Mesendoderm (in vitro differentiated cells): ENCODE results near the gene CLCNKA.
A peak's percentile ranks its signal among the peaks of the same experiment; 100 is the strongest.
"Not testable (repeated sequence)": the region's sequence is repeated elsewhere in the genome, so short reads cannot be mapped to it uniquely, and the experiment has no call there.

ENCODE experiments used
- DNase-seq: peaks from one replicate; pipeline ENCODE4 v3.0.0; 2013
- H2AK5ac ChIP-seq: 2 replicates; pipeline ENCODE4 v1.6.1; 2013; ENCODE audit warnings: low read length, inconsistent platforms
- H2BK120ac ChIP-seq: 2 replicates; pipeline ENCODE4 v1.6.1; 2013; ENCODE audit warnings: low read depth, mild to moderate bottlenecking, low read length, moderate library complexity, mixed read lengths
- H2BK15ac ChIP-seq: replicated peaks from 2 replicates; pipeline ENCODE4 v1.6.1; 2013; ENCODE audit warnings: low read depth, mild to moderate bottlenecking, moderate library complexity
- H2BK5ac ChIP-seq: 2 replicates; pipeline ENCODE4 v1.6.1; 2013; ENCODE audit warnings: low read length, inconsistent platforms
- H3K18ac ChIP-seq: 2 replicates; pipeline ENCODE4 v1.6.1; 2013; ENCODE audit warnings: mild to moderate bottlenecking, low read length, mixed read lengths
- H3K23ac ChIP-seq: one replicate; pipeline ENCODE4 v1.6.1; 2013; ENCODE audit warnings: low read length
- H3K27ac ChIP-seq: 2 replicates; pipeline ENCODE4 v1.5.1; 2013; ENCODE audit warnings: low read depth, mild to moderate bottlenecking, inconsistent platforms, low read length, moderate library complexity
- H3K27me3 ChIP-seq: 2 replicates; pipeline ENCODE4 v1.6.1; 2013; ENCODE audit warnings: low read length, control low read depth, mild to moderate bottlenecking, inconsistent platforms; ENCODE audit not compliant: insufficient read depth, poor library complexity
- H3K36me3 ChIP-seq: 2 replicates; pipeline ENCODE4 v1.6.1; 2013; ENCODE audit warnings: low read length, inconsistent platforms; ENCODE audit not compliant: control insufficient read depth, insufficient read depth
- H3K4ac ChIP-seq: one replicate; pipeline ENCODE4 v1.6.1; 2013; ENCODE audit warnings: low read depth, mild to moderate bottlenecking, low read length, moderate library complexity
- H3K4me1 ChIP-seq: 2 replicates; pipeline ENCODE4 v1.6.1; 2013; ENCODE audit warnings: low read depth, low read length, inconsistent platforms; ENCODE audit not compliant: control insufficient read depth
- H3K4me2 ChIP-seq: 2 replicates; pipeline ENCODE4 v1.6.1; 2013; ENCODE audit warnings: low read length
- H3K4me3 ChIP-seq: 2 replicates; pipeline ENCODE4 v1.5.1; 2013; ENCODE audit warnings: mild to moderate bottlenecking, low read length
- H3K56ac ChIP-seq: one replicate; pipeline ENCODE4 v1.6.1; 2013; ENCODE audit warnings: low read length
- H3K79me1 ChIP-seq: 2 replicates; pipeline ENCODE4 v1.6.1; 2013; ENCODE audit warnings: low read length, inconsistent platforms
- H3K79me2 ChIP-seq: 2 replicates; pipeline ENCODE4 v1.6.1; 2013; ENCODE audit warnings: mild to moderate bottlenecking, low read length; ENCODE audit not compliant: control insufficient read depth, insufficient read depth
- H3K9ac ChIP-seq: 2 replicates; pipeline ENCODE4 v1.6.1; 2013; ENCODE audit warnings: low read length, inconsistent platforms
- H4K5ac ChIP-seq: one replicate; pipeline ENCODE4 v1.6.1; 2013; ENCODE audit warnings: low read length
- H4K8ac ChIP-seq: one replicate; pipeline ENCODE4 v1.6.1; 2013; ENCODE audit warnings: low read depth, mild to moderate bottlenecking, control low read depth, low read length, moderate library complexity
- WGBS: extraction: QIAGEN DNeasy Blood & Tissue Kit; methylation state at CpG from one replicate; pipeline ENCODE4 v1.1.7; 2013; ENCODE audit warnings: low lambda C conversion rate, missing lambda C conversion rate; ENCODE audit not compliant: insufficient coverage; ENCODE audit errors: extremely low coverage; 5-methylcytosine and 5-hydroxymethylcytosine counted together

CLCNKA gene

GRCh38 chr1:16054598-16055540 is 33.0 kb downstream of the CLCNKA start:
- H3K4me2 ChIP-seq = no peak overlapping the region
- H3K4me3 ChIP-seq = no peak overlapping the region
- H3K79me1 ChIP-seq = no peaks in the 10 kb centered on the region
- H3K4me1 ChIP-seq = no peaks in the 10 kb centered on the region
- WGBS = no CpG with 5 or more reads among the region's 7 CpGs
- no peak overlapping the region for H2BK120ac ChIP-seq
- H3K23ac ChIP-seq = no peak overlapping the region
- H3K18ac ChIP-seq = no peak overlapping the region
- no peak overlapping the region for H3K9ac ChIP-seq
- DNase-seq = no peak
- no peak overlapping the region for H2BK15ac ChIP-seq
- no peak overlapping the region for H3K27ac ChIP-seq
- no peaks in the 10 kb centered on the region for H3K36me3 ChIP-seq
- H3K79me2 ChIP-seq = no peaks in the 10 kb centered on the region
- H2AK5ac ChIP-seq = no peak overlapping the region
- H3K4ac ChIP-seq = no peak overlapping the region
- no peaks in the 10 kb centered on the region for H3K27me3 ChIP-seq
- no peak overlapping the region for H2BK5ac ChIP-seq
- no peak overlapping the region for H4K5ac ChIP-seq
- no peak overlapping the region for H4K8ac ChIP-seq
- no peak overlapping the region for H3K56ac ChIP-seq

- H3K4me2 ChIP-seq = no peak overlapping the region
- H3K9ac ChIP-seq = no peak overlapping the region
- H2AK5ac ChIP-seq = no peak overlapping the region
- H3K4me1 ChIP-seq = no peaks in the 10 kb centered on the region
- no peak overlapping the region for H2BK15ac ChIP-seq
- no peak overlapping the region for H3K4ac ChIP-seq
- H3K27me3 ChIP-seq = no peaks in the 10 kb centered on the region
- no peak overlapping the region for H2BK120ac ChIP-seq
- WGBS = no CpG with 5 or more reads among the region's 18 CpGs
- no peaks in the 10 kb centered on the region for H3K36me3 ChIP-seq
- DNase-seq = peak; percentile 95
- H3K27ac ChIP-seq = no peak overlapping the region
- H3K4me3 ChIP-seq = no peak overlapping the region
- H4K8ac ChIP-seq = no peak overlapping the region
- no peak overlapping the region for H4K5ac ChIP-seq
- no peak overlapping the region for H3K56ac ChIP-seq
- H3K18ac ChIP-seq = no peak overlapping the region
- no peak overlapping the region for H3K23ac ChIP-seq
- H2BK5ac ChIP-seq = no peak overlapping the region
- H3K79me1 ChIP-seq = no peaks in the 10 kb centered on the region
- H3K79me2 ChIP-seq = no peaks in the 10 kb centered on the region
These were observed 34.0 kb downstream of the CLCNKA start for GRCh38 chr1:16055613-16056520.

DNA sequence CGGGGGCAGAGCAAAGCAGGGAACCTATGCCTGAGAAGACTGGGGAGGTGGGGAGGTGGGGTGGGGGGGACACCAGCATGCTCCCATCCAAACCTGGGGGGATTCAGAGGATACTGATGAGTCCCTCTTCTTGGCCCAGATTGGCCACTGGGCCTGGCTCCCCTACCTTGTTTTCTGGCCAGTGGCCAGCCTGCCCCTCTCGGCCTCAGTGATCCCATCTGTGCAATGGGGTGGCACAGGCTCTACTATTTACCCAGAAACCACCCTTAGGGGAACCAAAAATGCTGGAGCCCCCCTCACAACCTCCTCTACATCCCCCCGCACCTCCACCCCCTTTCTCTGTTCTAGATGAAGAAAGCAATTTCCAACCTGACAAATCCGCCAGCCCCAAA is 34.7 kb downstream of the CLCNKA start:
- H4K8ac ChIP-seq, H3K36me3 ChIP-seq, H3K9ac ChIP-seq, H2BK120ac ChIP-seq, H3K4ac ChIP-seq, H4K5ac ChIP-seq, H3K4me2 ChIP-seq, H2AK5ac ChIP-seq, H3K79me2 ChIP-seq, H3K27ac ChIP-seq, H3K23ac ChIP-seq, H2BK5ac ChIP-seq, H3K79me1 ChIP-seq, H3K27me3 ChIP-seq, H3K4me3 ChIP-seq, H3K4me1 ChIP-seq, H2BK15ac ChIP-seq, DNase-seq, H3K56ac ChIP-seq, H3K18ac ChIP-seq: not testable (repeated sequence)
- no CpG with 5 or more reads among the region's 4 CpGs for WGBS

GRCh38 chr1:16057314-16057915 is 35.6 kb downstream of the CLCNKA start:
- not testable (repeated sequence) for H3K4me3 ChIP-seq, H2AK5ac ChIP-seq, H2BK120ac ChIP-seq, H3K56ac ChIP-seq, H3K36me3 ChIP-seq, H3K18ac ChIP-seq, H3K27ac ChIP-seq, H3K27me3 ChIP-seq, H2BK5ac ChIP-seq, H3K4me1 ChIP-seq, H3K4ac ChIP-seq, H4K8ac ChIP-seq, H3K79me1 ChIP-seq, H3K79me2 ChIP-seq, H4K5ac ChIP-seq, DNase-seq, H2BK15ac ChIP-seq, H3K9ac ChIP-seq, H3K23ac ChIP-seq, H3K4me2 ChIP-seq
- WGBS = no CpG with 5 or more reads among the region's 7 CpGs

- not testable (repeated sequence) for H3K4me1 ChIP-seq, H2BK120ac ChIP-seq, H3K4me2 ChIP-seq, H4K5ac ChIP-seq, H3K4ac ChIP-seq, H2AK5ac ChIP-seq, DNase-seq, H3K18ac ChIP-seq, H3K4me3 ChIP-seq, H3K36me3 ChIP-seq, H3K79me1 ChIP-seq, H3K27me3 ChIP-seq, H4K8ac ChIP-seq, H3K27ac ChIP-seq, H3K56ac ChIP-seq, H3K79me2 ChIP-seq, H2BK5ac ChIP-seq, H2BK15ac ChIP-seq, H3K9ac ChIP-seq, H3K23ac ChIP-seq
- WGBS = no CpG with 5 or more reads among the region's 20 CpGs
These were observed 36.7 kb downstream of the CLCNKA start for GRCh38 chr1:16058394-16059120.
